Type B pancreatic cell (in vitro differentiated cells): ENCODE data around the gene HSD3B7. TPM values are rescaled to one million over a fixed set of nuclear protein-coding genes. Genes with fewer than 3 reads are reported as not detected.

Source experiments
- DNase-seq: peaks from one replicate; pipeline ENCODE4 v3.0.0; 2021; ENCODE audit warnings: mixed read lengths; ENCODE audit not compliant: unreplicated experiment; ENCODE audit errors: extremely low spot score
- H3K27ac Mint-ChIP-seq: 2 replicates; pipeline ENCODE4 v1.8.0; 2021; ENCODE audit warnings: mild to moderate bottlenecking, mixed read lengths
- H3K27me3 Mint-ChIP-seq: 2 replicates; pipeline ENCODE4 v1.8.0; 2021; ENCODE audit warnings: mixed read lengths
- H3K36me3 Mint-ChIP-seq: 2 replicates; pipeline ENCODE4 v1.8.0; 2021; ENCODE audit warnings: mixed read lengths
- H3K4me1 Mint-ChIP-seq: one replicate; pipeline ENCODE4 v1.8.0; 2021; ENCODE audit warnings: mixed read lengths; ENCODE audit not compliant: unreplicated experiment
- H3K4me3 Mint-ChIP-seq: 2 replicates; pipeline ENCODE4 v1.8.0; 2021; ENCODE audit warnings: mild to moderate bottlenecking, mixed read lengths
- H3K9me3 Mint-ChIP-seq: 2 replicates; pipeline ENCODE4 v1.8.0; 2021; ENCODE audit warnings: mixed read lengths
- total RNA-seq: library from RNA; stranded (reverse); gene quantifications from 2 replicates; pipeline ENCODE4 v1.2.1, GENCODE V29; 2021; ENCODE audit warnings: low replicate concordance
- TF ChIP-seq, protein P1 (sequence below): fragments of 200-600 bp; sonication (generic); conservative IDR thresholded peaks from 2 replicates; pipeline ENCODE4 v1.5.0; 2021; ENCODE audit warnings: antibody characterized with exemption, mild to moderate bottlenecking

Gene HSD3B7
- total RNA-seq, 1 donor from 2014 or later, result 5.8 TPM

DNA sequence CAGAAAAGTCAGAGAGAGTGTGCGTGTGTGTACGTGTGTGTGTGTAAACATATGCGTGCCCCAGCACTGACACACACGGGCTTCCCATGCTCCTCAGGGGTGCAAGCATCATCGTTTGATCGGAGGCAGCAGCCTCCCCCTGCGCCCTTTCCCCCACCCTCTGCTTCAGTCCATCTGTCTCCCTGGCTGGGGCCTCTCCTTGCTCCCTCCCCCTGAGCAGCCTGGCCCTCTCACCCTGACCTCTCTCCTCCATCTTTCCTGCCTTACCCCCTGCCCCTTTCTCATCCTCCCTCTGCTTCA lies 21.0 kb downstream of the HSD3B7 start:
- Mint-ChIP-seq H3K36me3 (no peaks in the 10 kb centered on the region), H3K27ac (no peak overlapping the region), H3K9me3 (no peaks in the 10 kb centered on the region), H3K4me1 (peaks cover 16% of the 10 kb centered on the region), H3K27me3 (peaks cover 32% of the 10 kb centered on the region), H3K4me3 (no peak overlapping the region)
- TF ChIP-seq, protein P1, sequence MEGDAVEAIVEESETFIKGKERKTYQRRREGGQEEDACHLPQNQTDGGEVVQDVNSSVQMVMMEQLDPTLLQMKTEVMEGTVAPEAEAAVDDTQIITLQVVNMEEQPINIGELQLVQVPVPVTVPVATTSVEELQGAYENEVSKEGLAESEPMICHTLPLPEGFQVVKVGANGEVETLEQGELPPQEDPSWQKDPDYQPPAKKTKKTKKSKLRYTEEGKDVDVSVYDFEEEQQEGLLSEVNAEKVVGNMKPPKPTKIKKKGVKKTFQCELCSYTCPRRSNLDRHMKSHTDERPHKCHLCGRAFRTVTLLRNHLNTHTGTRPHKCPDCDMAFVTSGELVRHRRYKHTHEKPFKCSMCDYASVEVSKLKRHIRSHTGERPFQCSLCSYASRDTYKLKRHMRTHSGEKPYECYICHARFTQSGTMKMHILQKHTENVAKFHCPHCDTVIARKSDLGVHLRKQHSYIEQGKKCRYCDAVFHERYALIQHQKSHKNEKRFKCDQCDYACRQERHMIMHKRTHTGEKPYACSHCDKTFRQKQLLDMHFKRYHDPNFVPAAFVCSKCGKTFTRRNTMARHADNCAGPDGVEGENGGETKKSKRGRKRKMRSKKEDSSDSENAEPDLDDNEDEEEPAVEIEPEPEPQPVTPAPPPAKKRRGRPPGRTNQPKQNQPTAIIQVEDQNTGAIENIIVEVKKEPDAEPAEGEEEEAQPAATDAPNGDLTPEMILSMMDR, result no peak
- no peak for DNase-seq

- no peaks in the 10 kb centered on the region for H3K9me3 Mint-ChIP-seq
- H3K4me1 Mint-ChIP-seq, result peaks cover 16% of the 10 kb centered on the region
Measured at GRCh38 chr16:31006589-31006988, 21.6 kb downstream of the HSD3B7 start.

DNA sequence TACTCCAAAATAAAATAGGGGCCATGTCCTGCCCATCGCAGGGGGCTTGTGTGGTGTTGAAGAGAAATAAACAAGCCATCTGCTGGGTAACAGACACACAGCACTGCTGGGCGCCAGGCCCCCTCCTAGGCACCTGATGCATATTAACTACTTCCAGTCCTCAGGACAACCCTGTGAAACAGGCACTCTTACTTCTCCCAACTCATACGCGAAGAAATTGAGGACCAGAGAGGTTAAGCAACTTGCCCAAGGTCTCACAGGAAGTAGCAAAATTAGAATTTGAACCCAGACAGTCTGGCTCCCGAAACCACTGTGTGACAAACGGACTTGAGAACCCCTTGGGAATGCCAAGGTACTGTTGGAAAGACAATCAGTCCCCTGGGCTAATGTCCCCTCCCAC lies 22.7 kb downstream of the HSD3B7 start:
- DNase-seq, result no peak
- Mint-ChIP-seq H3K27ac (no peak overlapping the region), H3K9me3 (no peaks in the 10 kb centered on the region), H3K27me3 (peaks cover 45% of the 10 kb centered on the region), H3K36me3 (no peaks in the 10 kb centered on the region), H3K4me1 (peaks cover 11% of the 10 kb centered on the region), H3K4me3 (no peak overlapping the region)
- TF ChIP-seq, protein P1, result no peak

More at GRCh38 chr16:31006589-31006988, 21.6 kb downstream of the HSD3B7 start:
- H3K4me3 Mint-ChIP-seq, result no peak overlapping the region
- no peaks in the 10 kb centered on the region for H3K36me3 Mint-ChIP-seq
- no peak overlapping the region for H3K27ac Mint-ChIP-seq
- H3K27me3 Mint-ChIP-seq, result peaks cover 38% of the 10 kb centered on the region
- TF ChIP-seq, protein P1, result no peak
- DNase-seq, result no peak

GRCh38 chr16:31008149-31008548 lies 23.1 kb downstream of the HSD3B7 start:
- TF ChIP-seq, protein P1, result no peak
- H3K27ac Mint-ChIP-seq, result no peak overlapping the region
- H3K4me1 Mint-ChIP-seq, result peaks cover 10% of the 10 kb centered on the region
- DNase-seq, result no peak
- H3K36me3 Mint-ChIP-seq, result no peaks in the 10 kb centered on the region
- H3K9me3 Mint-ChIP-seq, result no peaks in the 10 kb centered on the region
- H3K27me3 Mint-ChIP-seq, result peaks cover 50% of the 10 kb centered on the region
- no peak overlapping the region for H3K4me3 Mint-ChIP-seq

- H3K4me1 Mint-ChIP-seq, result peaks cover 6% of the 10 kb centered on the region
- TF ChIP-seq, protein P1, result no peak
- H3K9me3 Mint-ChIP-seq, result no peaks in the 10 kb centered on the region
- no peak overlapping the region for H3K27ac Mint-ChIP-seq
- no peak for DNase-seq
- H3K4me3 Mint-ChIP-seq, result no peak overlapping the region
- no peaks in the 10 kb centered on the region for H3K36me3 Mint-ChIP-seq
- H3K27me3 Mint-ChIP-seq, result peaks cover 51% of the 10 kb centered on the region
Measured at GRCh38 chr16:31008551-31008950, 23.5 kb downstream of the HSD3B7 start.

GRCh38 chr16:31009120-31009519 lies 24.1 kb downstream of the HSD3B7 start:
- peaks cover 54% of the 10 kb centered on the region for H3K27me3 Mint-ChIP-seq
- H3K9me3 Mint-ChIP-seq, result no peaks in the 10 kb centered on the region
- peaks cover 5% of the 10 kb centered on the region for H3K4me1 Mint-ChIP-seq
- H3K36me3 Mint-ChIP-seq, result no peaks in the 10 kb centered on the region
- no peak overlapping the region for H3K4me3 Mint-ChIP-seq
- H3K27ac Mint-ChIP-seq, result no peak overlapping the region
- DNase-seq, result no peak
- TF ChIP-seq, protein P1, result no peak
